ENCODE results near the gene PCDH15.

Gene PCDH15

DNA sequence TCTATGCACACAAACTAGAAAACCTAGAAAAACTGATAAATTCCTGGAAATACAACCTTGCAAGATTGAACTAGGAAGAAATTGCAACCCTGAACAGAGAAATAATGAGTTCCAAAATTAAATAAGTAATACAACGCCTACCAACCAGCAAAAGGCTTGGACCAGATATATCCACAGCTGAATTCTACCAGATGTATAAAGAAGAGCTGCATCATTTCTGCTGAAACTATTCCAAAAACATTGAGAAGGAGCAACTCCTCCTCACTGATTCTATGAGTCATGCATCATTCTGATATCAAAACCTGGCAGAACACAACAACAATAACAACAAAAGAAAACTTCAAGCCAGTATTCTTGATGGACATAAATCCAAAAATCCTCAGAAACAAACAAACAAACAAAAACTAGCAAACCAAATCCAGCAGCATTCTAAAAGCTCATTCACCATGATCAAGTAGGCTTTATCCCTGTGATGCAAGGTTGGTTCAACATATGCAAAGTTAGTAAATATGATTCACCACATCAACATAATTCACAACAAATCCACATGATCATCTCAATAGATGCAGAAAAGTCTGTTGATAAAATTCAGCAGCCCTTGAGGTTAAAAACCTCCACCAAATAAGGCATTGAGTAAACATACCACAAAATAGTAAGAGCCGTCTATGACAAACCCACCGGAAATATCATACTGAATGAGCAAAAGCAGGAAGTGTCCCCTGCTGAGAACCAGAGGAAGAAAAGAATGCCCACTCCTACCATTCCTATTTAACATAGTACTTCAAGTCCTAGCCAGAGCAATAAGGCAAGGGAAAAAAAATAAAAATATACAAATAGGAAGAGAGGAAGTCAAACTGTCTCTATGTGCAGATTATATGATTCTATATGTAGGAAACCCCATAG lies 98.2 kb downstream of the PCDH15 start:
- FAIRE-seq = no peak

DNA sequence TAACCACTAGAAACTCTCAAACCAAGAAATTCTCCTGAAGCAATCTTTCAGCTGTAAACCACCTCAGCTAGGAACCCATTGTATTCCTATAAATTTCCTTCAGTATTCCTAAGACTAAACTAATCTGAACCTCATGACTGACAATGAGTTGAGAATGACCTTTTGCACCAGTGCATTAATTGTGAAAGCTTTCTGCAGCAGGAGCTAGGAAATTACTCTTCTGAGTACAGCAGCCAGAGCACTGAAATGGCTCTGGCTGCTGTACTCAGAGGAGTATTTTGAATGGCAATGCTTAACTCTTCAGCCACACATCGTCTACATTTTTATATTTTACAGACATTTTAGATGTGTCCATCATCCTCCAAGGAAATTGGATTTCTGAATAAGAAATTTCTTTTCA lies 109.7 kb downstream of the PCDH15 start:
- no peak for FAIRE-seq

DNA sequence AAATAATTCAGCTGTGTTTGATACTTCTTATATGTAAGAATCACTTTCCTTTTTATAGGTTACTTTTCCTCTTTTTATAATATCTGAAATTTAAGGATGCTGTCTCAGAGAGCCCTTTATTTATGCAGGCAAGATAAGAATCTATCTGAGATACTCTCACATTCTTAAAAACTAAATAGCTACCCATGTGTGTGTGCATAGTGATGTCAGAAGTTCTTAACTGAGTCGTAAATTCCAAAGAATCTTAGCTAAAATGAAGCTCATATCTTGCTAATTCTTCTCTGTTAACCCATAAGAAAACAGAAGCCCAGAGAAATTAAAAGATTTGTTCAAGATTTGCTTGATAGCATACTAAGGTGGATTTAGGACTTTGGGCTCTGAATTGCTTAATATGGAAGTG lies 118.5 kb downstream of the PCDH15 start:
- FAIRE-seq = no peak

DNA sequence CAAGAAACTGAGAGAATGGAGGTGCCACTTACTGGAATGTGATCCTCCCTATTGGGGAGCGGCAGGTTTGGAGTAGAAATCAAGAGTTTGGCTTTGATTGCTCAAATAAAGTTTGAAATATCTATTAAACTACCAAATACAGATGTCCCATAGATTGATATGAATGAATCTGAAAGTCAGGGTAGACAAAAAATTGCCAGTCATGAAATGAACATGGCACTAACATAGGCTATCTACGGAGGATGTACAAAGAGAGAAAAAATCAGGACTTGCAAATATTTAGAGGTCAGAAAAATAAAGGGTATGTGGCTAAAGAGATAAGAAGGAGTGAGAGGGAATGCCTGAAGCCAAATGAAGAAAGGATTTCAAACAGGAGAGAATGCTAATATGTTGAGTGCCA lies 119.9 kb downstream of the PCDH15 start:
- FAIRE-seq = no peak

DNA sequence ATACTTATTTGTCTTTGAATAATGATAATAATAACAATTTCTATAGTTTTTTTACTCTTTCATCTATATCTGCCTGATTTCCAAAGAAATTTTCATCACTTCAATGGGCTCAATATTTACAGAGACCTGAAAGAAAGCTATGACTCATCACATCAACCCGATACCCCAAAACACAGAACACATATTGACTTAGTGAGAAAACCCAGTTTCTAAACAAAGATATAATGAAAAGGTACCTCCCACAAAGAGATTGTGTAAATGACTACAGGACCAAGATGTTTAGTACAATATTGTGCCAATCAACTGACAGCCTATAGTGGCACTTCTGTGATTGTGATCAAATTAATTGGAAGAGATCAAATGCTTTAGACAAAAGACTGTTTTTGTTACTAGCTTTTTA lies 133.9 kb downstream of the PCDH15 start:
- FAIRE-seq = no peak

DNA sequence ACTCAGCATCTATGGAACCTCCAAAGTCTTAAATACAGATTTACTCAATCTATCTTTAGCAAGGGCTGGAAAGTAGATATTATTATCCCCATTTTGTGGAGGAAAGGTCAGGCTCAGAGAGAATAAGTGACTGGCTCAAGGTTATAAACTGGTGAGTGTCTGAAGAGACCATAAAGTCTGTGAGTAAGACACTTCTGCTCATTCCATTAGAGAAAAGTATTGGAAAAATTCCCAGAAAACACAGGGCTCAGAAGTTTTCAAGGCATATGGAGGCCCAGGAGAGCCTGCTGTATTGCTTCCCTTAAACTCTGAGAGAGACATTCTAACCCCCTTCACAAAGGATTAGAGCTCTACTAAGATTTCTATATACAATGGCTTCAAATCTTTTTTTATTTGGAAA lies 134.8 kb downstream of the PCDH15 start:
- FAIRE-seq = no peak

DNA sequence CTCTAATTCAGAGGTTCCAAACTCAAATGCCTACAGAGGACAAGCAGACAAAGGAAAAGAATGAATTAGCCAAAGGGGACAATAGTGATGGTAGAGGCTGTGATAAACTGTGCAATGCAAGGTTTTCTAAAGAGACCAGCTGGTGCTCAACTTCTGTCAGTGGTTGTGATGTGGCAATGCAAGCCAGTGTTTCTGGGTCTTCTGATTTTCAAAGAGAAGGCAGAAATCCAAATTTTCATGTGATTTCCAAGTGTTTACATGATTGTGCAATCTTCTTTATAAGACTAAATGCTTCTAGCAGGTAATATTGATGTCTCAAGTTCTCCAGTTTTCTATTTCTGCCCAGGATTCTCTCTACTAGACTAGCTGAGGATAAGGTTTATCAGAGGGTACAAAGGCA lies 135.9 kb downstream of the PCDH15 start:
- no peak for FAIRE-seq

DNA sequence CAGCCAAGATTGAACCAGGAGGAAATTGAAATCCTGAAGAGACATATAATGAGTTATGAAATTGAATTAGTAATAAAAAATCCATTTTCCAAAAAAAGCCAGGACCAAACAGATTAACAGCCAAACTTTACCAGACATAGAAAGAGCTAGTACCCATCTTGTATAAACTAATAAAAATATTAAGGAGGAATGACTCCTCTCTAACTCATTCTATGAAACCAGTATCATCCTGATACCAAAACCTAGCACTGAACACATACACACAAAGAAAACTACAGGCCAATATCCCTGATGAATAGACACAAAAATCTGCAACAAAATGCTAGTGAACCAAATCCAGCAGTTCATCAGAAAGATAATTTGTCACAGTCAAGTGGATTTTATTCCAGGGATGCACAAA lies 140.6 kb downstream of the PCDH15 start:
- FAIRE-seq = no peak

DNA sequence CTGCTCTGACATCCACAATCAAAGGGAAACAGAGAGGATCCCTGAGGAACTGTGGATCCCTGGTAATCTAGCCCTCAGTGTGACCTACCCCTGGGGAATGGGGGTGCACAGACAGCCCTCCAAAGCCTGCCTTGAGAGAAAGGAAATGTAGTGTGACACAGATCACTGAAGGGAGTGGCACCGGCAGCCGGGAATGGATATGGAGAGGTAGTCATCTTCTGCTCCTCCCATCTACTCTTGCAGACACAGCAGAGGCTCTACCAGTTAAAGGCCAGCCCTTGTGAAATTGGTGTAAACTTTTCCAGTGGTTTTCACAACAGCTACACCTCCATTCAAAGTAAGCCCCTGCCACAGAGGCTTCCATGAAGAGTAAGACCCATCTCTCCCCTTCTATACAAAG lies 144.4 kb downstream of the PCDH15 start:
- no peak for FAIRE-seq

DNA sequence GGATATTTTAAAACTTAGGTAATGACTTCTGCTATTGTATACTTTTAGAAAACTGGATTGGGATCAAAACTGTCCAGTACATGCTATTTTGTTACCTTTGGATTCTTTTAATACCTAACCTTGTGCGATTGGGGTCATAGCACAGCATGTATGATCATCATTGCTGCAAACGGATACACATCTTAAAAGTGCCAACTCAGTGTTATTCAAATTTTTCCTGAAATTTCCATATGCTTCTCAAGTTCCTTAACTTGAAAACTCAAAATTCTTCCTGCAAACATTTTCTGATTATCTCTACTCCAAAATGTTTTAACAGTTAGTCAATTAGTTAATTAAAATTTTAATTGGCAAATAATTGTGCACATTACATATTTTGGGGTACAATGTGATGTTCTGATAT lies 147.5 kb downstream of the PCDH15 start:
- FAIRE-seq = no peak

DNA sequence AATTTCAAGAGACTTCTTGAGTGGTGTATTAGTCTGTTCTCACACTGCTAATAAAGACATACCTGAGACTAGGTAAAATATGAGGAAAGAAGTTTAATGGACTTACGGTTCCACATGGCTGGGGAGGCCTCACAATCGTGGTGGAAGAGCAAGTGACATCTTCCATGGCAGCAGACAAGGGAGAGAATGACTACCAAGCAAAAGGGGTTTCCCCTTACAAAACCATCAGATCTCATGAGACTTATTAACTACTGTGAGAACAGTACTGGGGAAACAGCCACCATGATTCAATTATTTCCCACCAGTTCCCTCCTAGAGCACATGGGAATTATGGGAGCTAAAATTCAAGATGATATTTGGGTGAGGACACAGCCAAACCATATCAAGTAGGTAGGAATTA lies 150.5 kb downstream of the PCDH15 start:
- FAIRE-seq = no peak

DNA sequence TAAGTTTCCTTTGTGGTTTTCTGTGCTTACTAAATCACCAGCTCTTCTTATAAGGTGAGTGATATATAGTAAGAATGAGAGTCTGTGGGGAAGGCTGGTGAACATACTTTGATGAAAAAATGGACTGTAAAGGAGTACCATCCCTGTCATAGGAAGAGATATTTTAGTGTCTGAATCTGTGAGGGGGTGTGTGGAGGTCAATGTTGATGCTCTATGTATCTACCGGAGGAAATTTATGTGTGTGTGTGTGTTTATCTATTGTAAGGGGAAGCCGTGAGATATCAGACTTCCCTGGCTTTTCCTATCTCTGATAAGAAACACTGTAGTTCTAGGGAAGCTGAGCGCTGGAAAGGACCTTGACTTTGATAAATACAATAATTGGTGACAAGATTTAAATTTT lies 179.0 kb downstream of the PCDH15 start:
- FAIRE-seq = no peak

DNA sequence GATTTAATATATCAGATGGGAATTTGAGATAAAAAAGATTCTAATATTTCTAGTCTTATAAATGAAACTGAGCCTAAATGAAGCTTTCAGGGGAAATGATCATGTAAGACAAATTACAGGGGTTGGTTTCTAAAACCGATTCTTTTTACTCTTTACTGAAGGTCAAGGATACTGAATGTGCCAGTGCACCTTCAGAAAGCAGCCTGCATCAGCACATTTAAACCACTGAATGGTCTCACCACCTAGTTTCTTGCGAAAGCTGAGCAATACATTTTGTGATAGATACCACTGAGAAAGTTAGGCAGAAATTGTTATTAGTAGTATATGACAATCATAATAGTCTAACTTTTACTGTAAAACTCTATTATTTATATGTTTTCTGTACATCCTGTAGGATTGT lies 180.7 kb downstream of the PCDH15 start:
- no peak for FAIRE-seq

DNA sequence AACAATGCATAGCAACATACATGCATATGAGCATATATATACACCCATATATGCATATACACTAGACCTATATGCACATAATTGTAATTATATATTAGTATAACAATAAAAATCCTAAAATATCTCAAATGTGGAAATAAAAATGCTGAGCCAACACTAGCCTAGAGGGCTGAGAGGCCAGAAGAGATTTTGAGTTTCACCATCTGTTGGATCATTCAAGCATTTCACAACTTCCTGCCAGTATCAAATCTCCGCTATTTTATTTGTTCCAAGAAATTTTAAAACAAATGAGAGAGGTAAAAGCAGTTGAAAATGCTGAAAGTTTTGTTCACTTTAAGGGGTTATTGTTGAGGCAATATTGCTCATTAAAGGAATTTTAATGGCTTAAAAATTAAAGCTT lies 187.0 kb downstream of the PCDH15 start:
- FAIRE-seq = no peak

DNA sequence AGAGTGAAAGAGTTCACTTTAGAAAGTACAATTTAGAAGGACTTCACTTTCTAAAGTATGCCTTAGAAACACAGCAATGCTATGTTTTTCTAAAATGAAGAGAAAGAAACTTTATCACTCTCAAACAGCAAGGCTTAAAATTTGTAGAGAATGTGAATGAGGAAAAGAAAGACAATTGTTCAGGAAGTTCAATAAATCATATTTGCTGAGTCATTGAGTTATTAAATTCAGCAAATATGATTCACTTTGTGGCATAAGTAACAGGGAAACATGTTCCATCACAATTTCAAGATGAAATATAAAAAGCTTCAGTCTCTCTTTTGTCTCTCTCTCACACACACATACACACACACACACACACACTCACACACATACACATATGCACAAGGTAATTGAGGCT lies 187.9 kb downstream of the PCDH15 start:
- FAIRE-seq = no peak

DNA sequence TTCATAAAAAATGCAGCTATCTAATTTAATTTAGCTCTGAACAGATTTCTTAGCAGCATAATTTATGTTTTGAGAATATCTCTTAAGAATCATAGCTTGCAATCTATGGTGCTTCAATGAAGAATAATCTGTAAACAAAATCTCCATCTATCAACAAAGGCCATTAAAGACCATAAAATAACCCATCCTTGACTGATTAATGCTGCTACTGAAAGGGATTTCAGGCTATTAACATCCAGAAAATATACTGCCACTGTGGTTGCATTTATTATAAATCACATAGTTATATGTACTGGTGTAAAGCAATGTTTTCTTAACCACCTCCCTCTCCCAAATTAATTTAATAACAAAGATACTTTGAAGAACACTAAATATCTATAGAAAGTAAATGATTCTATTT lies 191.6 kb downstream of the PCDH15 start:
- no peak for FAIRE-seq

DNA sequence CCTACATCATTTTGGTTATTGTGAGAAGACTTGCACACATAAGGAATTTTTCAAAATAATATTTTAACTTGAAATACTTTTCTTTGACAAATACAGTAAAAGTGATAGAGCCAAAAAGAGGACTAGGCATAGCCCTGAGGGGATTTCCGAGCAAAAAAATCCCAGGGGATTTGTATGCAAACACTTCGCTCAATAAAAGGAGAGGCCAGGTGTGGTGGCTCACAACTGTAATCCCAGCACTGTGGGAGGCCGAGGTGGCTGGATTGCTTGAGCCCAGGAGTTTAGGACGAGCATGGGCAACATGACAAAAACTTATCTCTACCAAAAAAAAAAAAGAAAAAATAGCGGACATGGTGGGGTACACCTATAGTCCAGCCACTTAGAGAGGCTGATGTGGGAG lies 193.0 kb downstream of the PCDH15 start:
- no peak for FAIRE-seq

DNA sequence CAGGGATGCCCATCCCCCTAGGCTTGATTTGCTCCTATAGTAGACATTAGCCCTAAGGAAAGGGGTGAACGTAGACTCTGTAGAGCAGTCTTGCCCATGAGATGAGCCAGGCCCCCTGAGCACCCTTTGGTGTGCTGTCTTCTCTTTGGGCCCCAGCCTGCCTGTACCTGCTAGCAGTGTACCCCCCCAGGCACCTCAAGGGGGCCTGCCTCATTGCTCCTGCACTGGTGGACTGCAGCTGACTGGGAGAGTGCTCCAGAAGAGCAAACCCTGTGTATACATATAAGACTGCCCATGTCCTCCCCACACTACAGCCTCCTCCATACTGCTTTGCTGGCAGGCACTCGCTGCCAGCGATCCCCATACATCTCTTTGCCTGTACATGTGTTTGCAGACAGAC lies 206.7 kb downstream of the PCDH15 start:
- no peak for FAIRE-seq

DNA sequence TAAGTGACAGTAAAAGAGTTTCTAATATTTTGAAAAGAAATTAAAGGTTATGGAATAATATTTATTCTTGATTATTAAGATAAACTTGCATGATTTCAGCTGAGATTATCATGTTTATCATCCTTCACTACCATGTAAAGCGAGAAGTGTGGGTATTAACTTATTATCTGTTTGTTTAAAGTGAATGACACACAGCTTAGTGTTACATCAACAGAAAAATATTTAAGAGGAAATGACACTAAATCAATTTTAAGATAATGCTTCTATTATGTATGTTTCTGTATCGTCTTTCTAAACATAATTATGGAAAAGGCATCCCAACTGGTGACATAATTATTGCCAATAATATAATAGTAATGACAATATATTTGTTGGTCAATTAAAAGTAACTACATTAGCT lies 213.1 kb downstream of the PCDH15 start:
- peak; percentile 40 for FAIRE-seq

DNA sequence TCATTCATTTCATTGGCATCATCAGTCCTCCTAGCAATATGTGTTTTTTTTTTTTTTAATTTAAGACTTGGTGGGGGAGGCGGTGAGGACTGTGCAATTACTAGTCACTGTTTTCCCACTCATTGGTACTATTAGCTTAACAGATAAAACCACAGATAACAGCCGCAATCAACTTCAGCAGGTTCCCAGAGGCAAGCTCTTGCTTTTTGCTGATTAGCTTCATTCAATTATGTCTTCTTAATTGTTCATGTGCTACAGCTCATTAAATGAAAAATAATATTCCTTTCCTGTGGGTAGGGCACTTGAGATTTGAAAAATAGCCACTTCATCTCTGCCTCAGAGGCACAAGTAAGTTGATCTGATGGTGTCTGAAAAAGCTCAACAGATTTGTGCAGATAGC lies 215.5 kb downstream of the PCDH15 start:
- no peak for FAIRE-seq

DNA sequence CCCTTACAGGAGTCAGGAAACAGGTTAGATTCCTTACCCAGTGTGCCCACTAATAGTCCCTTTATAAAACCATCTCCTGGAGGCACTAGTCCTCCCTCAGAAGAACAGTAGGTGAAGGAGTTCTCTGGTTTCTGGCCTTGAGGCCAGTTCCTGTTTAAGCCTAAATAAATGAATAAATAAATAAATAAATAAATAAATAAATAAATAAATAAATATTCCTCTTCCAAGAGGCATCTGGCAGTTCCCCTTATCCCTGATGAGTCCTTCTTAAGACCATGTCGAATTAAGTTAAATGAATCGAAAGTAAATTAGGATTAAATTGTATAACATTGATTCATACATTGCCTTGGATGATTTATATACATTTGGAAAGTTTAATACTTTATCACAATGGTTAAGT lies 223.3 kb downstream of the PCDH15 start:
- FAIRE-seq = peak; percentile 43

DNA sequence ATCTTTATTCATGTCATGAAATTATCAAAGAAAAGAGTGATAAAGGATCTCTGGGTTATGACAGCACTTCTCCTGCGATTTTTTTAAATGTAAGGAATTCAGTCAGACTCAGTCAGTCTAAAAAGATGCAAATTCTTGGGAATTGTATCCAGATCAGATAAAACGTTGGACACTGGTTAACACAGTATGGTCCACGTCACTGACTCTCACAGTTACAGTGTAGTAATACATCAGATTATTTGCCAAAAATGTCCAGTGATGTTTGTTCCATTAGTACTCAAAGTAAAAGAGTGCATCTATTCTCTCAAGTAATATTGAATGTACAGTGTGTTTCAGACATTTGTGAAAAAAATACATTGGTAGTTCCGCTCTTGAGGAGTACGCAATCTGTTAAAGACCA lies 224.5 kb downstream of the PCDH15 start:
- FAIRE-seq = no peak

DNA sequence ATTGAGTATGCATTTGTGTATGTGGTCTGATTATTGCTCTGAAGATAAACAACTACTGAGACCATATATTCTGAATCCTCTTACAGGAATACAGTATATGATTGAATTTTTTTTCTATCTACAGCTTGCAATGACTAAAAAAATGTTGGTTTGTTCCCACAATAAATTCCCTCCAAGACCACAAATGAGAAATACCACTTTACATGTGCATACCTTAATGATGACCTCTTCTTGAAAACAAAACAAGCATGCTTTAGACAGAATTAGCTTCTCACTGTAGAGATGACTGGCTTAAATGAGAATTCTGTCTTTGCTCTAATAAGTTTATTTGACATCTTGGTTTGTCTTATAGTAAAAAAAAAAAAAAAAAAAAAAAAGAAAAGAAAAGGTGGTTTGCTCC lies 241.5 kb downstream of the PCDH15 start:
- FAIRE-seq = no peak

DNA sequence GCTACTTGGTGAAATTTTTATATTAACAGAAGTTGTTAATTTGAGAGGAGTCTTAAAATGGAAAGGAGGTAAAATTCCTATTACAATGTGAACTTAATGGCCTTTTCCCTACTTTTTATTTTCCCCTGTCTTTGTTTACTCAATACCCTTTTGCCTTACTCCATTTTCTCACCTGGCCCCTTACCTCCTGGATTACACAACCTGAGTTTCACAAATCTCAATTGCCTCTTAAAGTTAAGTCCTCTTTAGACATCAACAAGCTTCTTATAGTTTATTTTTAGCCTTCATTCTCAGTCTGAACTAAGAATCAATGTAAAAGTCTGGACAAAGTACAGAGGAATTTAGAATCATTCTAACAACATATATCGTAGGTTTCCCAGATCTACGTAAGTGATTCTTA lies 247.0 kb downstream of the PCDH15 start:
- no peak for FAIRE-seq

DNA sequence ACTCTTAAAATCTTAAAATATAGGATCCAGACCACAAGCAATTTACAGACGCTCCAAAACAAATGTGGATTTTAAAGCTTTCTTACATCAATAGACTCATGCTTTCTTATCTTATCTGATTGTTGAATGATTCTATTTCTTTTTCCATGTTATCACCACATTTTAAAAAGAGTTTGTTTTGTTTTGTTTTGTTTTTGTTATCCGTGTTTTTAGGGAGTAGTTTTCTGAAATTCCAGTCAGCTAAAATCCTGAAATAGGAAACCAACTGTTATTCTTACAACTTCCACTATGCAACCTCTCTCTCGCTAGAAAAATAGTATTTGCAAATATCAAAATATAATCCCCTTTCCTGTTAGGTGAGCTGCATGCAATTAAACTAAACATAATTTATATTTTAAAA lies 251.0 kb downstream of the PCDH15 start:
- FAIRE-seq = no peak

Data from A204.1 (cell line).